ENCODE measurements around the gene MAP7D3. TPM values are rescaled to one million over a fixed set of nuclear protein-coding genes. Genes with fewer than 3 reads are reported as not detected.

The MAP7D3 gene
- total RNA-seq, 1 experiment from 2014 or later: 15.0 TPM

GRCh38 chrX:136195247-136195646 lies 56.0 kb downstream of the MAP7D3 start (continued):
- TF ChIP-seq, protein P1, sequence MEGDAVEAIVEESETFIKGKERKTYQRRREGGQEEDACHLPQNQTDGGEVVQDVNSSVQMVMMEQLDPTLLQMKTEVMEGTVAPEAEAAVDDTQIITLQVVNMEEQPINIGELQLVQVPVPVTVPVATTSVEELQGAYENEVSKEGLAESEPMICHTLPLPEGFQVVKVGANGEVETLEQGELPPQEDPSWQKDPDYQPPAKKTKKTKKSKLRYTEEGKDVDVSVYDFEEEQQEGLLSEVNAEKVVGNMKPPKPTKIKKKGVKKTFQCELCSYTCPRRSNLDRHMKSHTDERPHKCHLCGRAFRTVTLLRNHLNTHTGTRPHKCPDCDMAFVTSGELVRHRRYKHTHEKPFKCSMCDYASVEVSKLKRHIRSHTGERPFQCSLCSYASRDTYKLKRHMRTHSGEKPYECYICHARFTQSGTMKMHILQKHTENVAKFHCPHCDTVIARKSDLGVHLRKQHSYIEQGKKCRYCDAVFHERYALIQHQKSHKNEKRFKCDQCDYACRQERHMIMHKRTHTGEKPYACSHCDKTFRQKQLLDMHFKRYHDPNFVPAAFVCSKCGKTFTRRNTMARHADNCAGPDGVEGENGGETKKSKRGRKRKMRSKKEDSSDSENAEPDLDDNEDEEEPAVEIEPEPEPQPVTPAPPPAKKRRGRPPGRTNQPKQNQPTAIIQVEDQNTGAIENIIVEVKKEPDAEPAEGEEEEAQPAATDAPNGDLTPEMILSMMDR (IDR thresholded peaks at IDR 0.05 in 2 of 3, conservative IDR thresholded peaks at IDR 0.05 in 1 of 3; ENCODE audit: borderline replicate concordance in 1 of 3, insufficient read depth in 1 of 3, low read depth in 2 of 3, low read length in 2 of 3): no peak

- H3K9me2 ChIP-seq (ENCODE audit: insufficient read depth): no peaks in the 10 kb centered on the region
- RAD21 ChIA-PET (ENCODE audit: low non-redundant PET in 1 of 2, low total read pairs in 2 of 2, uncharacterized antibody in 2 of 2, unreplicated experiment in 2 of 2): no interaction called here
- H3K4me3 ChIP-seq (replicated peaks in 1 of 2; ENCODE audit: low read depth in 1 of 2, low read length in 2 of 2): no peak overlapping the region
- H3K27ac ChIP-seq (ENCODE audit: low read depth, low read length): no peak overlapping the region
- no TSS peak for BruUV-seq (replicated peaks)
- H4K20me1 ChIP-seq (ENCODE audit: insufficient read depth): no peaks in the 10 kb centered on the region
- DNase-seq (ENCODE audit: low read depth, low spot score): no peak
- no peaks in the 10 kb centered on the region for H3K36me3 ChIP-seq (ENCODE audit: control insufficient read depth in 1 of 2, insufficient read depth in 2 of 2, low read length in 2 of 2)
- POLR2A ChIA-PET: no interaction called here
- TF ChIP-seq, protein P2, sequence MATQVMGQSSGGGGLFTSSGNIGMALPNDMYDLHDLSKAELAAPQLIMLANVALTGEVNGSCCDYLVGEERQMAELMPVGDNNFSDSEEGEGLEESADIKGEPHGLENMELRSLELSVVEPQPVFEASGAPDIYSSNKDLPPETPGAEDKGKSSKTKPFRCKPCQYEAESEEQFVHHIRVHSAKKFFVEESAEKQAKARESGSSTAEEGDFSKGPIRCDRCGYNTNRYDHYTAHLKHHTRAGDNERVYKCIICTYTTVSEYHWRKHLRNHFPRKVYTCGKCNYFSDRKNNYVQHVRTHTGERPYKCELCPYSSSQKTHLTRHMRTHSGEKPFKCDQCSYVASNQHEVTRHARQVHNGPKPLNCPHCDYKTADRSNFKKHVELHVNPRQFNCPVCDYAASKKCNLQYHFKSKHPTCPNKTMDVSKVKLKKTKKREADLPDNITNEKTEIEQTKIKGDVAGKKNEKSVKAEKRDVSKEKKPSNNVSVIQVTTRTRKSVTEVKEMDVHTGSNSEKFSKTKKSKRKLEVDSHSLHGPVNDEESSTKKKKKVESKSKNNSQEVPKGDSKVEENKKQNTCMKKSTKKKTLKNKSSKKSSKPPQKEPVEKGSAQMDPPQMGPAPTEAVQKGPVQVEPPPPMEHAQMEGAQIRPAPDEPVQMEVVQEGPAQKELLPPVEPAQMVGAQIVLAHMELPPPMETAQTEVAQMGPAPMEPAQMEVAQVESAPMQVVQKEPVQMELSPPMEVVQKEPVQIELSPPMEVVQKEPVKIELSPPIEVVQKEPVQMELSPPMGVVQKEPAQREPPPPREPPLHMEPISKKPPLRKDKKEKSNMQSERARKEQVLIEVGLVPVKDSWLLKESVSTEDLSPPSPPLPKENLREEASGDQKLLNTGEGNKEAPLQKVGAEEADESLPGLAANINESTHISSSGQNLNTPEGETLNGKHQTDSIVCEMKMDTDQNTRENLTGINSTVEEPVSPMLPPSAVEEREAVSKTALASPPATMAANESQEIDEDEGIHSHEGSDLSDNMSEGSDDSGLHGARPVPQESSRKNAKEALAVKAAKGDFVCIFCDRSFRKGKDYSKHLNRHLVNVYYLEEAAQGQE (IDR thresholded peaks at IDR 0.05; ENCODE audit: low read depth): no peak
- no peak for TF ChIP-seq SP1 (IDR thresholded peaks at IDR 0.05; ENCODE audit: low read depth)
- TF ChIP-seq, protein P1 (IDR thresholded peaks at IDR 0.05 in 2 of 3, conservative IDR thresholded peaks at IDR 0.05 in 1 of 3; ENCODE audit: borderline replicate concordance in 1 of 3, insufficient read depth in 1 of 3, low read depth in 2 of 3, low read length in 2 of 3): no peak
- no peak for TF ChIP-seq SRF (IDR thresholded peaks at IDR 0.05; ENCODE audit: low read depth)
- TF ChIP-seq CBX3 (IDR thresholded peaks at IDR 0.05; ENCODE audit: low read depth): no peak
- no peak for TF ChIP-seq YY1 (IDR thresholded peaks at IDR 0.05; ENCODE audit: extremely low read depth, insufficient replicate concordance, low read depth, low read length)
- TF ChIP-seq ZFX (IDR thresholded peaks at IDR 0.05): no peak
- no peak for TF ChIP-seq EZH2phosphoT487 (IDR thresholded peaks at IDR 0.05; ENCODE audit: borderline replicate concordance)
- no peak for TF ChIP-seq JUND (IDR thresholded peaks at IDR 0.05)
- no peak for TF ChIP-seq EGR1 (IDR thresholded peaks at IDR 0.05; ENCODE audit: low read depth)
- TF ChIP-seq CEBPB (IDR thresholded peaks at IDR 0.05; ENCODE audit: low read depth): no peak
- no peak for TF ChIP-seq SIN3A (IDR thresholded peaks at IDR 0.05; ENCODE audit: low read depth)
- no peak for TF ChIP-seq POLR2AphosphoS5 (IDR thresholded peaks at IDR 0.05; ENCODE audit: low read depth, low read length)
- TF ChIP-seq ZNF274 (IDR thresholded peaks at IDR 0.05; ENCODE audit: low read depth, low read length): no peak
- no peak for TF ChIP-seq RAD21 (IDR thresholded peaks at IDR 0.05; ENCODE audit: low read depth)
- no peak for TF ChIP-seq POLR2A (IDR thresholded peaks at IDR 0.05; ENCODE audit: borderline replicate concordance, extremely low read depth, insufficient read depth, insufficient read length)
- TF ChIP-seq EZH2 (IDR thresholded peaks at IDR 0.05): no peak
- no peak for TF ChIP-seq FOSL1 (IDR thresholded peaks at IDR 0.05; ENCODE audit: low read depth)
- ATAC-seq: no peak
- CTCF ChIA-PET: no interaction called here
- H2AFZ ChIP-seq (ENCODE audit: low read depth, low read length, poor library complexity, severe bottlenecking): no peak overlapping the region
- no peak overlapping the region for H3K4me2 ChIP-seq (ENCODE audit: low read length)
- H3K4me1 ChIP-seq (ENCODE audit: control insufficient read depth in 1 of 2, insufficient read depth in 2 of 2, low read length in 2 of 2): no peaks in the 10 kb centered on the region
- H3K27me3 ChIP-seq (ENCODE audit: insufficient read depth, low read length): no peaks in the 10 kb centered on the region
- intact Hi-C loops (cut with micrococcal nuclease): no loop called here
- no peak overlapping the region for H3K9ac ChIP-seq (ENCODE audit: low read length)
- H3K79me2 ChIP-seq (ENCODE audit: insufficient read depth, low read length): no peaks in the 10 kb centered on the region
- H3K9me3 ChIP-seq (ENCODE audit: control insufficient read depth in 1 of 2, insufficient read depth in 1 of 2, low read depth in 1 of 2, low read length in 2 of 2): no peaks in the 10 kb centered on the region
Observed at GRCh38 chrX:136194536-136194935, 56.7 kb downstream of the MAP7D3 start.

All from HCT116 (cell line).